HEK293 (cell line): Measurements from ENCODE around the gene PANK4.

Source experiments
- CTCF ChIA-PET: fragments of 350-600 bp; formaldehyde crosslinking; extraction: SDS; loops from one replicate; lab custom pipeline; 2021; ENCODE audit warnings: antibody characterized with exemption; lab: Yijun Ruan, JAX
- POLR2A ChIA-PET: fragments of 300-600 bp; formaldehyde crosslinking; extraction: SDS; loops from one replicate; lab custom pipeline; 2020; ENCODE audit warnings: antibody characterized with exemption, inconsistent platforms; lab: Yijun Ruan, JAX
- H3K27ac ChIP-seq: fragments of 200-500 bp; sonication (Bioruptor generic); 2 replicates; pipeline ENCODE4 v1.5.1; 2014; ENCODE audit warnings: low read depth, low read length, control low read depth, inconsistent platforms; ENCODE audit errors: extremely low read depth
- H3K36me3 ChIP-seq, 2 experiments: fragments of 200-500 bp in 1 of 2; sonication (Bioruptor generic) in 1 of 2; 1 replicate in 1 of 2; 2 replicates in 1 of 2; pipeline ENCODE4 v1.5.1; 2014 to 2017; ENCODE audit warnings: inconsistent platforms in 2 of 2, low read length in 2 of 2; ENCODE audit not compliant: control insufficient read depth in 2 of 2, insufficient read depth in 1 of 2
- H3K4me1 ChIP-seq: fragments of 200-500 bp; sonication (Bioruptor generic); 2 replicates; pipeline ENCODE4 v1.5.1; 2014; ENCODE audit warnings: mild to moderate bottlenecking, low read length, inconsistent platforms; ENCODE audit not compliant: control insufficient read depth, insufficient read depth
- H3K4me3 ChIP-seq: 2 replicates; pipeline ENCODE4 v1.5.1; 2011; ENCODE audit warnings: low read depth, mild to moderate bottlenecking, control low read depth, low read length, moderate library complexity
- H3K9me3 ChIP-seq: fragments of 200-500 bp; sonication (Bioruptor generic); 2 replicates; pipeline ENCODE4 v1.5.1; 2014; ENCODE audit warnings: low read depth, low read length, inconsistent platforms; ENCODE audit not compliant: control insufficient read depth, insufficient read depth
- CTCF ChIP-seq: fragments of 450-650 bp; formaldehyde crosslinking; IDR thresholded peaks from 2 replicates; pipeline ENCODE4 v1.5.1; 2016; ENCODE audit warnings: missing biosample characterization, missing genetic modification characterization
- EGR2 ChIP-seq: fragments of 450-650 bp; formaldehyde crosslinking; IDR thresholded peaks from 2 replicates; pipeline ENCODE4 v1.5.1; 2016; ENCODE audit warnings: low read depth, missing biosample characterization, missing genetic modification characterization
- GFI1B ChIP-seq: fragments of 450-650 bp; formaldehyde crosslinking; IDR thresholded peaks from 2 replicates; pipeline ENCODE4 v1.5.1; 2016; ENCODE audit warnings: missing biosample characterization, missing genetic modification characterization
- GLIS1 ChIP-seq: fragments of 450-650 bp; formaldehyde crosslinking; IDR thresholded peaks from 2 replicates; pipeline ENCODE4 v1.5.1; 2016; ENCODE audit warnings: missing biosample characterization, missing genetic modification characterization
- PATZ1 ChIP-seq: fragments of 450-650 bp; formaldehyde crosslinking; IDR thresholded peaks from 2 replicates; pipeline ENCODE4 v1.5.1; 2016; ENCODE audit warnings: missing biosample characterization, missing genetic modification characterization
- SETDB1 ChIP-seq: IDR thresholded peaks from one replicate; pipeline ENCODE4 v1.6.1; 2017; ENCODE audit warnings: mild to moderate bottlenecking, low read length, moderate library complexity, mixed read lengths; ENCODE audit not compliant: insufficient read length
- TCF7L2 ChIP-seq: IDR thresholded peaks from 2 replicates; pipeline ENCODE4 v1.6.1; 2011; ENCODE audit warnings: low read depth, mild to moderate bottlenecking, inconsistent platforms, low read length, moderate library complexity, borderline replicate concordance
- ZBTB10 ChIP-seq: fragments of 450-650 bp; formaldehyde crosslinking; IDR thresholded peaks from 2 replicates; pipeline ENCODE4 v1.5.1; 2016; ENCODE audit warnings: missing biosample characterization, missing genetic modification characterization
- ZBTB17 ChIP-seq: fragments of 450-650 bp; formaldehyde crosslinking; IDR thresholded peaks from 2 replicates; pipeline ENCODE4 v1.5.1; 2016; ENCODE audit warnings: missing biosample characterization, missing genetic modification characterization
- ZBTB48 ChIP-seq: fragments of 450-650 bp; formaldehyde crosslinking; IDR thresholded peaks from 2 replicates; pipeline ENCODE4 v1.5.1; 2016; ENCODE audit warnings: missing biosample characterization, missing genetic modification characterization
- ZFHX2 ChIP-seq: fragments of 450-650 bp; formaldehyde crosslinking; conservative IDR thresholded peaks from 2 replicates; pipeline ENCODE4 v1.5.1; 2016; ENCODE audit warnings: missing biosample characterization, missing genetic modification characterization
- ZIC2 ChIP-seq: fragments of 450-650 bp; formaldehyde crosslinking; IDR thresholded peaks from 2 replicates; pipeline ENCODE4 v1.5.1; 2016; ENCODE audit warnings: missing biosample characterization, missing genetic modification characterization
- ZNF175 ChIP-seq: fragments of 450-650 bp; formaldehyde crosslinking; IDR thresholded peaks from 2 replicates; pipeline ENCODE4 v1.5.1; 2016; ENCODE audit warnings: missing biosample characterization, missing genetic modification characterization
- ZNF221 ChIP-seq: fragments of 450-650 bp; formaldehyde crosslinking; IDR thresholded peaks from 2 replicates; pipeline ENCODE4 v1.5.1; 2017; ENCODE audit warnings: missing biosample characterization, missing genetic modification characterization, borderline replicate concordance
- ZNF510 ChIP-seq: fragments of 450-650 bp; formaldehyde crosslinking; IDR thresholded peaks from 2 replicates; pipeline ENCODE4 v1.5.1; 2018; ENCODE audit warnings: mild to moderate bottlenecking, missing genetic modification characterization, missing biosample characterization; ENCODE audit not compliant: insufficient replicate concordance
- ZNF585B ChIP-seq: fragments of 450-650 bp; formaldehyde crosslinking; IDR thresholded peaks from 2 replicates; pipeline ENCODE4 v1.5.1; 2016; ENCODE audit warnings: missing biosample characterization, missing genetic modification characterization
- ZNF600 ChIP-seq: fragments of 450-650 bp; formaldehyde crosslinking; IDR thresholded peaks from 2 replicates; pipeline ENCODE4 v1.5.1; 2016; ENCODE audit warnings: missing biosample characterization, missing genetic modification characterization
- ZNF623 ChIP-seq: fragments of 450-650 bp; formaldehyde crosslinking; IDR thresholded peaks from 2 replicates; pipeline ENCODE4 v1.5.1; 2016; ENCODE audit warnings: missing biosample characterization, missing genetic modification characterization
- ZNF843 ChIP-seq: fragments of 450-650 bp; formaldehyde crosslinking; IDR thresholded peaks from 2 replicates; pipeline ENCODE4 v1.5.1; 2016; ENCODE audit warnings: missing biosample characterization, missing genetic modification characterization
- TF ChIP-seq, protein P1 (sequence below): fragments of 450-650 bp; formaldehyde crosslinking; IDR thresholded peaks from 2 replicates; pipeline ENCODE4 v1.5.1; 2016; ENCODE audit warnings: missing biosample characterization, missing genetic modification characterization
- TF ChIP-seq, protein P2 (sequence below): fragments of 450-650 bp; formaldehyde crosslinking; IDR thresholded peaks from 2 replicates; pipeline ENCODE4 v1.5.1; 2016; ENCODE audit warnings: missing biosample characterization, missing genetic modification characterization

PANK4 gene

GRCh38 chr1:2470290-2471158 is 55.9 kb downstream of the PANK4 start:
- Histone ChIP-seq H3K4me1 (no peaks in the 10 kb centered on the region), H3K9me3 (no peaks in the 10 kb centered on the region), H3K36me3 (no peaks in the 10 kb centered on the region), H3K4me3 (no peak overlapping the region), H3K27ac (no peak overlapping the region)
- TF ChIP-seq ZNF175 (tag by site-specific recombination) (no peak), CTCF (0 out of 2 replicates have a peak, but pooled peaks have one; percentile 31), GLIS1 (peak; percentile 47), ZNF600 (tag by site-specific recombination) (peak; percentile 39; the same call in 1 of the 2 replicates), SETDB1 (no peak), ZNF585B (tag by site-specific recombination) (no peak), ZNF843 (tag by site-specific recombination) (no peak), ZBTB10 (tag by site-specific recombination) (no peak), GFI1B (tag by site-specific recombination) (no peak), PATZ1 (tag by site-specific recombination) (peak; percentile 45), ZNF510 (tag by site-specific recombination) (no peak), ZIC2 (tag by site-specific recombination) (peak; percentile 65)
- TF ChIP-seq, protein P1, sequence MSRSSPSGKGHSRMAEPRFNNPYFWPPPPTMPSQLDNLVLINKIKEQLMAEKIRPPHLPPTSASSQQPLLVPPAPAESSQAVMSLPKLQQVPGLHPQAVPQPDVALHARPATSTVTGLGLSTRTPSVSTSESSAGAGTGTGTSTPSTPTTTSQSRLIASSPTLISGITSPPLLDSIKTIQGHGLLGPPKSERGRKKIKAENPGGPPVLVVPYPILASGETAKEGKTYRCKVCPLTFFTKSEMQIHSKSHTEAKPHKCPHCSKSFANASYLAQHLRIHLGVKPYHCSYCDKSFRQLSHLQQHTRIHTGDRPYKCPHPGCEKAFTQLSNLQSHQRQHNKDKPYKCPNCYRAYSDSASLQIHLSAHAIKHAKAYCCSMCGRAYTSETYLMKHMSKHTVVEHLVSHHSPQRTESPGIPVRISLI, result no peak
- CTCF ChIA-PET, result no interaction called here
- POLR2A ChIA-PET, result no interaction called here

GRCh38 chr1:2469103-2469940 is 57.1 kb downstream of the PANK4 start:
- H3K9me3 ChIP-seq, result no peaks in the 10 kb centered on the region
- POLR2A ChIA-PET, result no interaction called here
- TF ChIP-seq TCF7L2, result no peak
- TF ChIP-seq ZNF623, result no peak
- TF ChIP-seq ZBTB48 (tag by site-specific recombination), result no peak
- peak; percentile 89 for TF ChIP-seq ZFHX2
- TF ChIP-seq EGR2, result peak; percentile 78
- TF ChIP-seq, protein P2, sequence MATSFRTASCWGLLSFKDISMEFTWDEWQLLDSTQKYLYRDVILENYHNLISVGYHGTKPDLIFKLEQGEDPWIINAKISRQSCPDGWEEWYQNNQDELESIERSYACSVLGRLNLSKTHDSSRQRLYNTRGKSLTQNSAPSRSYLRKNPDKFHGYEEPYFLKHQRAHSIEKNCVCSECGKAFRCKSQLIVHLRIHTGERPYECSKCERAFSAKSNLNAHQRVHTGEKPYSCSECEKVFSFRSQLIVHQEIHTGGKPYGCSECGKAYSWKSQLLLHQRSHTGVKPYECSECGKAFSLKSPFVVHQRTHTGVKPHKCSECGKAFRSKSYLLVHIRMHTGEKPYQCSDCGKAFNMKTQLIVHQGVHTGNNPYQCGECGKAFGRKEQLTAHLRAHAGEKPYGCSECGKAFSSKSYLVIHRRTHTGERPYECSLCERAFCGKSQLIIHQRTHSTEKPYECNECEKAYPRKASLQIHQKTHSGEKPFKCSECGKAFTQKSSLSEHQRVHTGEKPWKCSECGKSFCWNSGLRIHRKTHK (tag by site-specific recombination), result no peak
- no peak for TF ChIP-seq ZNF221 (tag by site-specific recombination)
- no peak for TF ChIP-seq ZBTB17
- no peaks in the 10 kb centered on the region for H3K36me3 ChIP-seq
- CTCF ChIA-PET, result interaction anchor here (0.7 kb wide), 1 partner anchor 22 kb away, joined by 4 read pairs; no protein-coding TSS in a partner anchor
- H3K4me1 ChIP-seq, result no peaks in the 10 kb centered on the region
- H3K4me3 ChIP-seq, result no peak overlapping the region
- H3K27ac ChIP-seq, result no peak overlapping the region
